HG02973 (cell line): ENCODE measurements around the gene FUBP3.
"Not testable (repeated sequence)": the region's sequence is repeated elsewhere in the genome, so short reads cannot be mapped to it uniquely, and the experiment has no call there.

Experiments used
- ATAC-seq: cut with Tn5 transposase; IDR thresholded peaks from one replicate; pipeline ENCODE4 v1.9.1; 2021; ENCODE audit warnings: moderate library complexity; ENCODE audit not compliant: unreplicated experiment

The FUBP3 gene

DNA sequence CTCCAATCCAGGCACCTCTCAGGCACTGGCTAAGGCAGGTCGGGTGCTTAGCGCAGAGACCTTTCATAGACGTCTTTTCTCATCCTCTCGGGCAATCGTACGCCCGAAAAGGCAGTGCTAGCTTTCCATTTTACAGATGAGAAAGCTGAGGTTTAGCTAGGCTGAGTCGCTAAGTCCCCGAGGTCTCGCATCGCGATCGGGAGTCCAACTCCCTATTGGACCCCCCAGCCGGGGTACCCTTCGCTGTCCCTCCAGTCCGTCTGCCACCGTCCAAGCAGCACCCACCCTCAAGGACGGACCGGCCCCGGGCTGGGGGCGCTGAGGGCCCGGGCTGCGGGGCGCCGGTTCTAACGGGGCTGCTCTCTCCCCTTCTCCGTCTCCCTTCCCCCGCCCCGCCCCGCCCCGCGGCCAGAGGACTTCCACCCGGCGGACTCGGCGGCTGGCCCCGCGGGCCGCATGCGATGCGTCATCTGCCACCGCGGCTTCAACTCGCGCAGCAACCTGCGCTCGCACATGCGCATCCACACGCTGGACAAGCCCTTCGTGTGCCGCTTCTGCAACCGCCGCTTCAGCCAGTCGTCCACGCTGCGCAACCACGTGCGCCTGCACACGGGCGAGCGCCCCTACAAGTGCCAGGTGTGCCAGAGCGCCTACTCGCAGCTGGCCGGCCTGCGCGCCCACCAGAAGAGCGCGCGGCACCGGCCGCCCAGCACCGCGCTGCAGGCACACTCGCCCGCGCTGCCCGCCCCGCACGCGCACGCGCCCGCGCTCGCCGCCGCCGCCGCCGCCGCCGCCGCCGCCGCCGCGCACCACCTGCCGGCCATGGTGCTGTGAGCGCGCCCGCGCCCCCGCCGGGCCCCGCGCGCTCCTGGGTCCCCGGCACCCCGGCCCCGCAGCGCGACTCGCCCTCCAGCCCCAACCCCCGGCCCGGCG, 101.7 kb downstream of the FUBP3 start:
- no peak for ATAC-seq

DNA sequence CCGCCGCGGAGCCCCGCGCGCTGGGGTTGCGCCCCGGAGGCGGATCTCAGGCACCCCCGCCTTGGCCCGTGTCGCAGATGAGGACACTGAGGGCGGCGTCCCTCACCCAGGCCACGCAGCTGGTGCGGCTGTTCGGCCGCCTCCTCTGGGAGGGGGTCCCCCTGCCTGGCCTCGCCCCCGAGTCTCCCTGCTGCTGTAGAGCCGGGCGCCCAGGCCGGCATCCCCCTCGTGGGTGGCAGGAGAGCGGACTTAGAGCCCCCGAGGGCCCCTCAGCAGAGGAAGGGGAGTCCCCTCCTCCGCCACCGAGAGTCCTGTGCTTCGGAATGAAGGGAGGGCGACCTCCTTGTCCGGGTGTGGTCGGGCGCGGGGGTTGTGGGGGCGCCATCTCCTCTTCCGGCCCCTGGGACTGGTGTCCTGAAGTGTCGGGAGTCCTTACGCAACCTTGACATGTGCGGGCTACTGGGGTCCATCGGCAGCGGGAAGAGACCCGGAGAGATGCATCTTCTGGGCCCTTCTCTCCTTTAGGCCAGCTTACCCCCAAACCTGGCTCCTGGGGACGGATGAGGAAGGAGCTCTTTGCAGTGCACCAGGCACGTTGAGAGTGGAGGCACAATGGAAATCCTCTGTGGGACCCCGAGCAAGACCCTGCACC, 102.5 kb downstream of the FUBP3 start:
- ATAC-seq, result no peak

- no peak for ATAC-seq
Observed at GRCh38 chr9:130682421-130683121, 103.2 kb downstream of the FUBP3 start.

DNA sequence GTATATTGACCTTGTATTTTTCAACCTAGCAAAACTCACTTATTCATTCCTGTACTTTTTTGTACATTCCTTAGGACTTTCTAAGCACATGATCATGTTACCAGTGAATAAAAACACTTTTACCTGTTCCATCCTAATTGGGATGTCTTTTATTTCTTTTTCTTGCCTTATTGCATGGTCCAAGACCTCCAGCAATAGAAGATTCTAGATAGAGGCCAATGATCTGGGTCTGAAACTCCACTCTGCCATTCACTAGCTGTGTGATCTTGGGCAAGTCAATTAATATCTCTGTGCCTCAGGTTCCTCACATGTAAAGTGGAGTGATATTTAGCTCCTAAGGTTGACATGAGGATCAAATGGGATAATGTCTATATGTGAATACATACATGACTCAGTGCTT, 105.7 kb downstream of the FUBP3 start:
- no peak for ATAC-seq

- ATAC-seq, result not testable (repeated sequence)
Observed at GRCh38 chr9:130685945-130686344, 106.6 kb downstream of the FUBP3 start.

- no peak for ATAC-seq
Observed at GRCh38 chr9:130687615-130688014, 108.2 kb downstream of the FUBP3 start.
